GM21367 (cell line): ENCODE measurements around the gene PDCD1LG2.
"Not testable (repeated sequence)": the region's sequence is repeated elsewhere in the genome, so short reads cannot be mapped to it uniquely, and the experiment has no call there.

Experiments used
- ATAC-seq: cut with Tn5 transposase; IDR thresholded peaks from one replicate; pipeline ENCODE4 v1.9.1; 2021; ENCODE audit not compliant: unreplicated experiment

Gene PDCD1LG2

GRCh38 chr9:5493679-5494511, 16.4 kb upstream of the PDCD1LG2 start:
- peak; percentile 74 for ATAC-seq

DNA sequence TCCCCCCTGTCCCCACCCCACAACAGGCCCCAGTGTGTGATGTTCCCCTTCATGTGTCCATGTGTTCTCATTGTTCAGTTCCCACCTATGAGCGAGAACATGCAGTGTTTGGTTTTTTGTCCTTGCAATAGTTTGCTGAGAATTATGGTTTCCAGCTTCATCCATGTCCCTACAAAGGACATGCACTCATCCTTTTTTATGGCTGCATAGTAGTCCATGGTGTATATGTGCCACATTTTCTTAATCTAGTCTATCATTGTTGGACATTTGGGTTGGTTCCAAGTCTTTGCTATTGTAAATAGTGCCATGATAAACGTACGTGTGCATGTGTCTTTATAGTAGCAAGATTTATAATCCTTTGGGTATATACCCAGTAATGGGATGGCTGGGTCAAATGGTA, 15.6 kb upstream of the PDCD1LG2 start:
- not testable (repeated sequence) for ATAC-seq

- no peak for ATAC-seq
Observed at GRCh38 chr9:5499157-5499556, 11.2 kb upstream of the PDCD1LG2 start.

- ATAC-seq: no peak
Observed at GRCh38 chr9:5499889-5500398, 10.4 kb upstream of the PDCD1LG2 start.

DNA sequence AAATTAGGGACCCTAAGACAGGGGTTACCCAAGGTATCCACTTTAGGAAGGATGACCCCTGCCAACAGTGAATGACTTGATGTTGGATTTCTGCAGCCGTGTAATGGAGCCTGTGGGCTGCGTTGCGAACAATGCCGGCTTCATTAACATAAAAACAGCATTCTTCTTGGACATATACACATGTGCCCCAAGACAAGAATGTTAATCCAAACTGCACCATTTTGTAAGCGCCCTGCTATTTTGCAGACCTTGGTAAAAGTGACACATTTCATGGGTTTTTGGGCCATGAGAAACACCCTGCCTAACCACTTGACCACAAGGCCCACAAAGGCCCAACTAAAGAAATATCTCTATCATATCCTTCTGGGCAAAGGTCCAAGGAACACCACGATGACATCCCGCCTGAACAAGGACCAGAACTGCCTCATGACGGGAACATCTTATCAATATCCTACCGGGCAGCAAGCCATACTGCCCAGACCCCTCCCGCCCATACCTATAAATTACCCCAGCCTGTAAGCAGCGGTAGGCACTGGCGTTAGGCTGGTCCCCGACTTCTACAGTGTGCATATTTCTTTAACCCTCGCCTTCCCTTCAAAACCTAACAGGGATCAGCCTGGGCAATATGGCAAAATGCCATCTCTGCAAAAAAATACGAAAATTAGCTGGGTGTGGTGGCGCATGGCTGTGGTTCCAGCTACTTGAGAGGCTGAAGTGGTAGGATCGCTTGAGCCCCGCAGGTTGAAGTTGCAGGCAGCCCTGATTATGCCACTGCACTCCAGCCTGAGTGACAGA, 9.7 kb upstream of the PDCD1LG2 start:
- ATAC-seq: no peak

- ATAC-seq: no peak
Observed at GRCh38 chr9:5502553-5502952, 7.8 kb upstream of the PDCD1LG2 start.

- ATAC-seq: no peak
Observed at GRCh38 chr9:5509573-5509972, 758 bp upstream of the PDCD1LG2 start.

DNA sequence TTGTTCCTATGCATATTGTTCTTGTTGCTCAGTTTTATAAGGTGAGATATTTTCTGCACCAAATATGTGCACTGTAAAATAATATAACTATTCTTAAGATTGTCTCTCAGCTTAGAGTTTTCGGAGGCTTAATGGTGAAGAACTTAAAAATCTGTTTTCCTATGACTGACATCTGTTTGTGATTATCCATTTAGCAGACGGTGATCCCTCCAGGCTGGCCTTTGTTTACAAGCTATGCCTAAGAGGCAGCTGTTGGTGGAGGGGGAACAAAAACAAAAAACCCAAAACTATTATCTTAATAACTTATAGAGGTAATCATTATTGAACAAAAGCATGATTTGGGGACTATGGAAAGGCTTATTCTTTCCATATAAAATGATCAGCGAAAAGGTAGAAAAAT, 658 bp downstream of the PDCD1LG2 start:
- ATAC-seq: no peak

DNA sequence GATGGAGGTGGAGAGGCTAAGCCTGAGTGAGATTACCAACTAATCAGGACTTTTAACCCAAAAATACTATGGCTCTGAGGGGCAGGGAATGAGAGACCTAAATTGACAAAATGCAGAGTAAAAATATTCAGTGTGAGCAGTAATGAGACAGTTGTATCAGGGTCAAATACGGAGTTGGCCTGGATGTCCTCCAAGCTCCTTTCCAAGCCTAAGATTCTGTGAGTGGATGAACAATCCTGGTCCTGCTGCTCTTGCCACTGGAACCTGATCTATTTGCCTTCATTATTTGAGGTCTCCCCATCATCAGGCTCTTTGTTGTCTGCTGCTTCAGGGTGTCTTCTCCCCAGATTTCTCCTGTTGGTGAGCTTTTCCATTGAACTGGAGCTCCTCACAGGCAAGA, 1.1 kb downstream of the PDCD1LG2 start:
- no peak for ATAC-seq

DNA sequence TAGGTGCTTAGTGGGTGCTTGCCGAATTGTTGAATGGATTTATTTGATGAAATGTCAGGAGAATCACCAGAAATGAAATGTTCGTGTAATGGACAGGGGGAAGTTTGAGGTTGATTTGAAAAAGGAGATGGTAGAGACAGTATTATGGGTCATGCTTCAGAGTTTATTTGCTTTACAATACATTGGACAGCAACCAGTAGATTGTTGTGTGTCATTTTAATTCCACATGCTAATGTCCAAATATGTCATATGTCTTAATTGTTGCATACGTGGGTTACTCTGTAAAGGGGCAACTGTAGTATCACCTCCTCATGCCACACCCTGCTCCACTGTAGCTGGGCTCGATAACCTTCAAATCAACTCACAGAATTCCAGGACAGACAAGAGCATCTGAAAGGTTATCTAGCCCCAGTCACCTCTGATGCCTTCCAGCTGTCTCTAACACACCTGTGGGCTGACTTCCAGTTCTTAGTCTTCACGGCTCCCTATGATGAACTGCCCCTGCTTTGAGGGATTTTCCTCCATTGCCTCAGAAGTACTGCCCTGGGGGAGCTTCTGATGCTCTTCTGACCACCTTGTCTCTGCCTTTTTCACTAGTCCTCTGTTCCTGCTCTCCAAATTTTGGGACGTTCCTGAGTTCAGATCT, 1.7 kb downstream of the PDCD1LG2 start:
- no peak for ATAC-seq

GRCh38 chr9:5512658-5513452, 2.5 kb downstream of the PDCD1LG2 start:
- no peak for ATAC-seq

DNA sequence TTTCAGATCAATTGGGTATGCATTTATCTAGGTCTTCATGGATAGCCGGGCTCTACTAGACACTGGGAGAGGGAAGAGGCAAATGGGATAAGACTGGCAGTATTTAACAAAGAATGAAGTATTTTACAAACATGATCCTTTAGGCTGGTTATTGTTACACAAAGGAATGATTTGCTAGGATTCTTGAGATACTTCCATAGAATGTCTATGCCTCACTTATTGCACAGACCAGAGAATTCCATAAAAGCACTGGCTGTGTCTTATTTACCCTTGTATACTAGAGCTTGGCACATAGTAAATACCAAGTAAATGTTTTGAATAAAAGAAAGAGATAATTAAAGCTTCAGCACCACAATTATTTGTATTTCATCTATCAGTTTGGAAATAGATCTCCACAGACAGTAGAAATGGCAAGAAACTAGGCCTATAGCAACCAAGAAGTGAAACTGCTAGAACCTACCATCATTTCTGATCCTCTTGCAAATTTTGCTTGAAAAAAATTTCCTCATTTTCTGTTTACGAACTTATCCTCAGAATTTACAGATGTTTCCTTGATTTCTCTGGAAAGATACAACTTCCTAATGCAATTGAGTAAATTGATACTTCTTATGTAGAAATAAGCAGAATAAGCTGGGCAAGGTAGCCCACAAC, 3.8 kb downstream of the PDCD1LG2 start:
- no peak for ATAC-seq

DNA sequence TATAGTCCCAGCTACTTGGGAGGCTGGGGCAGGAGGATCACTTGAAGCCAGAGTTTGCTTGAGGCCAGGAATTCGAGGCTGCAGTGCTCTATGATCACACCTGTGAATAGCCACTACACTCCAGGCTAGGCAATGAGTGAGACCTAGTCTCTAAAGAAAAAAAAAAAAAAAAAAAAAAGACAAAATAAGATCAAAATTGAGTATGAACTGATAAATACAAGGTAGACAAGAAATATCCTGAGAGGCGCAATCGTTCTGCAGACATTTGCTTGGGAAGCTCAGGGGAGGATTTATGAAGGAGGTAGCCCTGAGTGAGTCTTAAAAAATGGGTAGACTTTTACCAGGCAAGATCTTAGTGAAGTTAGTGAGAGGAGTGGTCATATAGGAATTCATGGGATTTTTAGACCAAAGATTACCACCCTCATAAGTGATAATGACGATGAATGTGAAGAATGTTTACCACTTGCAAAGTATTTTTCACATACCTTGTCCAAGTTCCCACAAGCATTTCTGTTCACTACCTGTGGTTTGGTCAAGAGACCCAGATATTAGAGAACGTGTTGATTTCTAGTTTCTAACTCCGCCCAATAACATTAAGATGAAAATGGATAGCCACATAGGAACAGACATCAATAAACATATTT, 4.4 kb downstream of the PDCD1LG2 start:
- no peak for ATAC-seq

- ATAC-seq: no peak
Observed at GRCh38 chr9:5515261-5515650, 4.9 kb downstream of the PDCD1LG2 start.

DNA sequence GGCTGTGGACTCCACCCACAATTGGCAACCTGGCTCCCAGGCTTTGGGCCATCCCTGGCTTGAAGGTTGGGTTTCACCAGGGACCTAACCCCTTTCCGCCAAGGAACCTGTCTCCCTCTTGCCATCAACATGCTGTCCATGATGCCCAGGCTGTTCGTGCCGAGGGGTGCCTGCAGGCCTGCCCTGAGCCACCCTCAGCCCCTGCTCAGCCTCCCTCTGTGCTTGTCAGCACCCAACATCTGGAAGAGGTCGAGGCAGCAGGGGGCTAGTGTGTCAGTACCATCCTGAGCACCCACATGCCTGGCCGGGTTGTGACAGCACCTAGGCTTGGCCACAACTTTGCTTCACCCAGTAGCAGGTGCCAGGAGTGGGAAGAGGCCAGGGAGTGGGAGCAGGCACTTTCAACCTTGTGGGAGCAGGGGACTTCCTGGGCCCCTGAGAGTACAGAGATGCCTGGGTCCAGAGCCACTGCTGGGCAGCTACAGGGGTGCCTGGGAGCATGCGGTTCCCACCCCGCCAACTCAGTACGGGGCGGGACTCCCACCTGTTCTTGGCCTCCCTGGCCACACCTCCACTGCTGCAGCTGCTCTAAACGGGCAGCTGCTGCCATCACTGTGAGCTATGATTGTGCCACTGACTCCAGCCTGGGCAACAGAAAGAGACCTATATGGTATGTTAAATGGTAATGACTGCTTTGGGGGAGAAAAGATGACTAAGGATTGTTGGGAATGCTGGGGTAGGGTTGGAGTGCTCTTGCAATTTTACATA, 6.3 kb downstream of the PDCD1LG2 start:
- ATAC-seq: no peak

GRCh38 chr9:5518171-5518936, 8.0 kb downstream of the PDCD1LG2 start:
- ATAC-seq: peak; percentile 64

- ATAC-seq: no peak
Observed at GRCh38 chr9:5518937-5519319, 8.6 kb downstream of the PDCD1LG2 start.

DNA sequence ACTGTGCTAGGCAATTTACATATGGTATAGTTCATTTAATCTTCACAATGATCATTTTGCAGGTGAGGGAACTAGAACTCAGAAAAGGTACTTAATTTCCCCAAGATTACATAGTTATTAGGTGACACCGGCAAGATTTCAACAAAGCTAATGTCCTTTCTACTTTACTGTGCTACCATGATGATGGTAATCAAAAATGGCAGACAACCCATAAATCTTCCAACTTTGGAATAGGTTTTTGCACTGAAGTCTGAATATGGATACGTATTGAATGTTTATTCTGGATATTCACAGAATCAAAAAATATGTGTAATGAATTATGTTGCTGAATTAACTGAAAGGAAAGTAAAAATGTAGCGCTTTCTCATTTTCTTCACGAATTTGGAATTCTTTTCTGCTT, 13.8 kb downstream of the PDCD1LG2 start:
- no peak for ATAC-seq
